ENCODE results near the gene DSC2. TPM values are rescaled to one million over a fixed set of nuclear protein-coding genes. Genes with fewer than 3 reads are reported as not detected.

Gene DSC2
- total RNA-seq, 2 experiments from 2014 or later: not detected

- peaks cover 6% of the 10 kb centered on the region for H3K9me3 Mint-ChIP-seq
- ChIA-PET POLR2A (no interaction called here), CTCF (no interaction called here)
- no peaks in the 10 kb centered on the region for H3K4me1 Mint-ChIP-seq (ENCODE audit: low read depth)
- DNase-seq: no peak
- no peaks in the 10 kb centered on the region for H3K36me3 Mint-ChIP-seq
- intact Hi-C loops (cut with micrococcal nuclease): no loop called here
- H3K4me3 Mint-ChIP-seq: no peak overlapping the region
- H3K27me3 Mint-ChIP-seq: no peaks in the 10 kb centered on the region
- H3K27ac Mint-ChIP-seq: no peak overlapping the region
Measured at GRCh38 chr18:31112804-31113203, 10.6 kb upstream of the DSC2 start.

- intact Hi-C loops (cut with micrococcal nuclease): no loop called here
- POLR2A ChIA-PET: no interaction called here
- H3K4me1 Mint-ChIP-seq (ENCODE audit: low read depth): no peaks in the 10 kb centered on the region
- H3K4me3 Mint-ChIP-seq: no peak overlapping the region
- CTCF ChIA-PET: no interaction called here
- peaks cover 9% of the 10 kb centered on the region for H3K27me3 Mint-ChIP-seq
- H3K9me3 Mint-ChIP-seq: peaks cover 3% of the 10 kb centered on the region
- no peak overlapping the region for H3K27ac Mint-ChIP-seq
- no peak for DNase-seq
- H3K36me3 Mint-ChIP-seq: no peaks in the 10 kb centered on the region
Measured at GRCh38 chr18:31105733-31106132, 3.5 kb upstream of the DSC2 start.

GRCh38 chr18:31104444-31104843 is 2.2 kb upstream of the DSC2 start:
- peaks cover 2% of the 10 kb centered on the region for H3K36me3 Mint-ChIP-seq
- POLR2A ChIA-PET: no interaction called here
- CTCF ChIA-PET: no interaction called here
- peaks cover 3% of the 10 kb centered on the region for H3K9me3 Mint-ChIP-seq
- H3K4me3 Mint-ChIP-seq: no peak overlapping the region
- DNase-seq: no peak
- H3K27me3 Mint-ChIP-seq: peaks cover 17% of the 10 kb centered on the region
- H3K27ac Mint-ChIP-seq: no peak overlapping the region
- intact Hi-C loops (cut with micrococcal nuclease): no loop called here
- H3K4me1 Mint-ChIP-seq (ENCODE audit: low read depth): no peaks in the 10 kb centered on the region

GRCh38 chr18:31103423-31103822 is 1.2 kb upstream of the DSC2 start:
- peaks cover 2% of the 10 kb centered on the region for H3K36me3 Mint-ChIP-seq

GRCh38 chr18:31102941-31103340 is 720 bp upstream of the DSC2 start:
- no peak for DNase-seq
- Mint-ChIP-seq H3K4me3 (no peak overlapping the region), H3K9me3 (peaks cover 3% of the 10 kb centered on the region), H3K4me1 (ENCODE audit: low read depth) (no peaks in the 10 kb centered on the region), H3K36me3 (peaks cover 2% of the 10 kb centered on the region), H3K27ac (no peak overlapping the region), H3K27me3 (peaks cover 19% of the 10 kb centered on the region)
- CTCF ChIA-PET: no interaction called here
- POLR2A ChIA-PET: no interaction called here
- intact Hi-C loops (cut with micrococcal nuclease): no loop called here

More at GRCh38 chr18:31103423-31103822, 1.2 kb upstream of the DSC2 start:
- DNase-seq: no peak
- POLR2A ChIA-PET: no interaction called here
- intact Hi-C loops (cut with micrococcal nuclease): no loop called here
- Mint-ChIP-seq H3K9me3 (peaks cover 3% of the 10 kb centered on the region), H3K27me3 (peaks cover 19% of the 10 kb centered on the region), H3K4me1 (ENCODE audit: low read depth) (no peaks in the 10 kb centered on the region), H3K27ac (no peak overlapping the region), H3K4me3 (no peak overlapping the region)
- CTCF ChIA-PET: no interaction called here

DNA sequence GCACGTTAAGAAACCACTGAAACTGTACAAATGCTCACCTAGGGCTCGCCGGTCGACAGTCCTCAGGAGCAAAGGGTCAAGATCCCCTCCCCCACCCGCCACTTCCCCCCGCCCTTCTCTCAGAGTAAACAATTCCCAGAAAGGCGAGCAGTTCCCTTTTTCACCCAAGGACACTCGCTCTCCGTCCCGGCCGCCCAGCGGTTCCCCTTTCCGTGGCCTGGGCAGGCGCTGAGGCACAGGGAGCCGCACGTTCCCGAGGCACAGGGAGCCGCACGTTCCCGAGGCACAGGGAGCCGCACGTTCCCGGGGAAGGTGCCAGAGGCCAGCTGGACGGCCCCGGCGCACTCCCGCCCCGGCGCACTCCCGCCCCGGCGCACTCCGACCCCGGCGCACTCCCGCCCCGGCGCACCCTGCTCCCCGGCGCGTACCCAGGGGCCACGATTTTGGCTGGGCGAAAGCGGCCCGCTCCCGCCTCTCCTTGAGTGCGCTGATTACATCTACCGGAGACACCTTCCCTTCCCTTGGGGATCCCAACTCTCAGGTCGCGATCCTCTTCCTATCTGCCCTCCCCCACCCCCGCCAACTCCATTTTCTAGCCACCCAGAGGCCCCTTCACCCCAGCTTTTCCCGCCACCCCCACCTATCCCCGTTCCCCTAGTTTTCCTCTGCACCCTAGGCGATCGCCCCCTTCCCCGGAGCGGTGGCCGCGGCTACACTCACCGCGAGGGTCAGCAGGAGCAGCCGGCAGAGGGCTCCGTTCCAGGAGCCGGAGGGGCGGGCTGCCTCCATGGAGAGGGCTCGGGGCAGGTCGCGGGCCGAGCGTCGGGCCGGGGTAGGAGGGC is 817 bp downstream of the DSC2 start:
- ChIA-PET CTCF (no interaction called here), POLR2A (no interaction called here)
- Mint-ChIP-seq H3K9me3 (peaks cover 6% of the 10 kb centered on the region), H3K4me3 (no peak overlapping the region), H3K27me3 (peaks cover 19% of the 10 kb centered on the region), H3K36me3 (peaks cover 2% of the 10 kb centered on the region), H3K4me1 (ENCODE audit: low read depth) (no peaks in the 10 kb centered on the region), H3K27ac (no peak overlapping the region)
- intact Hi-C loops (cut with micrococcal nuclease): no loop called here
- no peak for DNase-seq

GRCh38 chr18:31100436-31101182 is 1.6 kb downstream of the DSC2 start:
- H3K27ac Mint-ChIP-seq: no peak overlapping the region
- H3K27me3 Mint-ChIP-seq: peaks cover 19% of the 10 kb centered on the region
- no peaks in the 10 kb centered on the region for H3K4me1 Mint-ChIP-seq (ENCODE audit: low read depth)
- POLR2A ChIA-PET: no interaction called here
- no peak overlapping the region for H3K4me3 Mint-ChIP-seq
- peaks cover 8% of the 10 kb centered on the region for H3K9me3 Mint-ChIP-seq
- no peak for DNase-seq
- intact Hi-C loops (cut with micrococcal nuclease): no loop called here
- CTCF ChIA-PET: no interaction called here
- H3K36me3 Mint-ChIP-seq: peaks cover 2% of the 10 kb centered on the region

DNA sequence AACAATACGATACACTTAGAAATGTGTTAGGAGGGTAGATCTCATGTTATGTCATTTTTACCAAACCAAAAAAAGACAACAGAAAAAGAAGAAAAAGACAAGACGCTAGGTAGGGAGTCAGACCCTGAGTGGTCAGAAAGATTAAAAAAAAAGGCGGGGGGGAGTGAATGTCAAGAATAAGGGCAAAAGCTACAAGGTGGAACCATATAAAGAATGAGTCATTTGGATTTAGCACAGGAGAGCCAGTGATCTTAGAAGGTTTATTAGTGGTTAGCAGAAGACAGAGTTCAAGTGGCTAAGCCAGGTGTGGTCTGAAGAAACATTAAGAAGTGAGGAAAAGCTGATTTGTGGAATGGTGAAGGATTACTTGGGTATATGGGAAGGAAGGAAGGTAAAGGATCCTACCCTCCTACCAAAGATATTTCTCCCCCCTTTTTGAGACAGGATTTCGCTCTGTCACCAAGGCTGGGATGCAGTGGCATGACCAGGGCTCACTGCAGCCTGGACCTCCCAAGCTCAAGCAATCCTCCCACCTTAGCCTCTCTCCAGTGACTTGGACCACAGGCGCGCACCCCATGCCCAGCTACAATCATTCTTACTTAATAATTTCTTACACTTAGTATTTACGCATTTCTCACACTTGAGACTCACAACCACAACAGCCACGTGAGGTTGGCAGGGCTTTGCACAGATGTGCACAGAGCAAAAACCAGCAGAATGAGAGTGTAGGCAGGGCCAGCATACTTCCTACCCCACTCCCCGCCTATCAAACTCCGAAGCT is 2.6 kb downstream of the DSC2 start:
- Mint-ChIP-seq H3K4me1 (ENCODE audit: low read depth) (no peaks in the 10 kb centered on the region), H3K27ac (no peak overlapping the region)

DNA sequence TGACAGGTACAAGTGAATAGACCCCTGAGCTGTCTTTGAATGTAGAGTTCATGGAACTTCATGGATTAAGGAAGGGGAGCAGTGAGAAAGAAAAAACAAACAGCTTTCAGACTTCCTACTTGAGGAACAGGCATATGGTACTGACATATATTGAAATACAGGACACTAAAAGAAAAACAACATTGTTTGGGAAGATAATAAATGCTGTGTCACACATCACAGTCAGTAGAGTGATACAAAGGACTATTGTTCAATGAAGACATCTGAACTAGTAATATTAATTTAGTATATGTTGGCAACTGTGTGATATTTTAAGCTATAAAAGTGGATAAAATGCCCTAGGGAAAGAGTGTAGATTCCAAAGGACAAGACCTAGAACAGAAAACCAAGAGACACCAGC is 3.3 kb downstream of the DSC2 start:
- no peak for DNase-seq
- Mint-ChIP-seq H3K4me3 (no peak overlapping the region), H3K36me3 (peaks cover 2% of the 10 kb centered on the region), H3K27me3 (peaks cover 19% of the 10 kb centered on the region), H3K27ac (no peak overlapping the region), H3K4me1 (ENCODE audit: low read depth) (no peaks in the 10 kb centered on the region), H3K9me3 (peaks cover 7% of the 10 kb centered on the region)
- CTCF ChIA-PET: no interaction called here
- intact Hi-C loops (cut with micrococcal nuclease): no loop called here
- POLR2A ChIA-PET: no interaction called here

More for the DNA sequence above, 2.6 kb downstream of the DSC2 start:
- ChIA-PET CTCF (no interaction called here), POLR2A (no interaction called here)
- Mint-ChIP-seq H3K9me3 (peaks cover 7% of the 10 kb centered on the region), H3K4me3 (no peak overlapping the region), H3K27me3 (peaks cover 19% of the 10 kb centered on the region), H3K36me3 (peaks cover 2% of the 10 kb centered on the region)
- intact Hi-C loops (cut with micrococcal nuclease): no loop called here
- no peak for DNase-seq

GRCh38 chr18:31097666-31098065 is 4.6 kb downstream of the DSC2 start:
- Mint-ChIP-seq H3K27me3 (peaks cover 16% of the 10 kb centered on the region), H3K9me3 (peaks cover 7% of the 10 kb centered on the region), H3K4me3 (no peak overlapping the region), H3K27ac (no peak overlapping the region), H3K4me1 (ENCODE audit: low read depth) (no peaks in the 10 kb centered on the region), H3K36me3 (peaks cover 2% of the 10 kb centered on the region)
- intact Hi-C loops (cut with micrococcal nuclease): no loop called here
- ChIA-PET POLR2A (no interaction called here), CTCF (no interaction called here)
- DNase-seq: no peak

- CTCF ChIA-PET: no interaction called here
- no peaks in the 10 kb centered on the region for H3K4me1 Mint-ChIP-seq (ENCODE audit: low read depth)
- H3K27me3 Mint-ChIP-seq: peaks cover 1% of the 10 kb centered on the region
- H3K9me3 Mint-ChIP-seq: peaks cover 9% of the 10 kb centered on the region
- H3K27ac Mint-ChIP-seq: no peak overlapping the region
- POLR2A ChIA-PET: no interaction called here
- no peak overlapping the region for H3K4me3 Mint-ChIP-seq
- DNase-seq: no peak
- no peaks in the 10 kb centered on the region for H3K36me3 Mint-ChIP-seq
- intact Hi-C loops (cut with micrococcal nuclease): no loop called here
Measured at GRCh38 chr18:31093880-31094279, 8.3 kb downstream of the DSC2 start.

DNA sequence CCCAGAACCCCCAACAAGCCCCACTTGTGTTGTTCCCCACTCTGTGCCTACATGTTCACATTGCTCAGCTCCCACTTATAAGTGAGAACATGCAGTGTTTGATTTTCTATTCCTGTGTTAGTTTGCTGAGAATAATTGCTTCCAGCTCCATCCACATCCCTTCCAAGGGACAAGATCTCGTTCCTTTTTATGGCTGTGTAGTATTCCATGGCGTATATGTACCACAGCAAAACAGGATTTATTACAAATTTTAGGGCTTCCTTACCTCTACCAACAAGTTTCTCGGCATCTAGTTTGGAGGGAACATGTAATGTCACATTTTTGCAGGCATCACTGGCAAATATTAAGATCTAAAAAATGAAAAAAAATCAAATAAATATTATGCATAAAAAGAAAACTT is 8.9 kb downstream of the DSC2 start:
- H3K27ac Mint-ChIP-seq: no peak overlapping the region
- H3K4me1 Mint-ChIP-seq (ENCODE audit: low read depth): no peaks in the 10 kb centered on the region
- H3K9me3 Mint-ChIP-seq: peaks cover 9% of the 10 kb centered on the region
- intact Hi-C loops (cut with micrococcal nuclease): no loop called here
- H3K36me3 Mint-ChIP-seq: no peaks in the 10 kb centered on the region
- no peak for DNase-seq
- H3K27me3 Mint-ChIP-seq: no peaks in the 10 kb centered on the region
- CTCF ChIA-PET: no interaction called here
- H3K4me3 Mint-ChIP-seq: no peak overlapping the region
- POLR2A ChIA-PET: no interaction called here

Data from activated CD4-positive, alpha-beta memory T cell treated with anti-CD3 and anti-CD28 coated beads for 36 hours (primary cell).